HG03060 (cell line): Measurements from ENCODE around the gene NRCAM.
"Not testable (repeated sequence)": the region's sequence is repeated elsewhere in the genome, so short reads cannot be mapped to it uniquely, and the experiment has no call there.

Source experiments
- ATAC-seq: cut with Tn5 transposase; IDR thresholded peaks from one replicate; pipeline ENCODE4 v1.9.1; 2021; ENCODE audit warnings: low read depth, moderate number of reproducible peaks; ENCODE audit not compliant: unreplicated experiment

Gene NRCAM

DNA sequence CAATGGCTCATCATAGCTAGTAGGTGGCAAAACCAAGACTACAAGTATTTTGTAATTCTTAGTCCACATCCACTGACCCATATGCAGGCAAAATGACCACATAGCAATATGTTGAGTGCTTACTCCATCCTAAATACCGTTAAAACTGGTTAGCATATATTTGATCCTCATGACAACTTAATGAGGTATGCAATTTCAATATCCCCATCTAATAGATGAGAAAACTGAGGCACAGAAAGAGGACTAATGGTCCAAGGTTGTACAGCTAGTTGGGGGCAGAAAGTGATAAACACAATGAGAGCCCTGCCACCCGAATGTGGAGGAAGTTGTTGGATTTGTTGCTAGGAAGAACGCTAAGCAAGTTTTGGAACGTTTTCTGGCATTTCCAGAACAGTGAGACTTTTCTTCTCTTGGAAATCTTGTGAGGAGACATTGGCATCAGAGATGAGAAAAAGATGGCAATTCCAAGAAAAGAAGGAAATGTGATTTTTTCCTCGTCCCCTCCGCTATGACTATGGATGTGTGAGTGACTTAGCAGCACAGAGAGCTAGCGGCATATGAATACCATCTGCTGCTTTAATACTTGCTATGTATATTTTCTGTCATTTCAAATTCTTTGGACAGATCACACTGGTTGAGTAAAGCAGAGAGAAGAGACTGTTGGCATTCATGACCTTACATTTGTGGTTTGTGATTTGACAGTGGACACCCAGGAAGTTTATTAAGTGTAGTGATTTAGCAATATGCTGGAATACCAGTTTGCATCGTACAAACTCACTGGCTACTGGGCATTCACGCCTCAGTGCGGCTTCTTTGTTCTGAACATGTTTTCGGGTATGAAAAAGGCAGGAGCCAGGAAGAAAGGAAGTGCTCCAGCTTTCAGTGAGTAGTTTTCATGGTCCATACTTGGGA, 51.5 kb downstream of the NRCAM start:
- no peak for ATAC-seq

DNA sequence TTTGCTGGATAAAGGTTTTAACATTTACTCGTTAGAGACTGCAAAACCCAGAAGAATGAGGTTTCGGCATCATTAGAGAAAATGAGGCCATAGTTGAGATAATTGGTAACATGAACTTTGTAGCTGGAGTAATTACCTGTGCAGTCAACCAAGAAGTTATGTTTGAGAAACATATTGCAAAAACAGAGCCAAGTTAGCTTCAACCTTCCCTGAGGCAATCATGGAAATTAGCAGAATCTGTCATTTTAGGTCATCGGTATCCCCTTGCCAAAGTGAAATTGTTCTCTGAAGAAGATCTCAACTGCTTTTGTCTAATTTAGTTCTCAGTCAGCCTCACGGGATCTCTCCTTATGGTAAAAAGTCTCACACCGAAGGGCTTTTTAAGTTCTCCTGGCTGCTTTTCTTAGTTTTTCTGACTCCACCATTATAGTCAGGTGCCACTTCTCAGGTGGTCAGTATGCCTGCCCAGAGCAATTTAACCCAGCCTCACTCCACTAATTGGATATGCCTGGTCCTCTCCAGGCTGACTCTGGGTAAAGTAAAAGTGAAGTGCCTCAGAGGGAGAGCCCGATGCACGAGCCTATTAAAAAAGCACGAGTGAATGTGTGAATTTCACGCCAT, 52.5 kb downstream of the NRCAM start:
- no peak for ATAC-seq

DNA sequence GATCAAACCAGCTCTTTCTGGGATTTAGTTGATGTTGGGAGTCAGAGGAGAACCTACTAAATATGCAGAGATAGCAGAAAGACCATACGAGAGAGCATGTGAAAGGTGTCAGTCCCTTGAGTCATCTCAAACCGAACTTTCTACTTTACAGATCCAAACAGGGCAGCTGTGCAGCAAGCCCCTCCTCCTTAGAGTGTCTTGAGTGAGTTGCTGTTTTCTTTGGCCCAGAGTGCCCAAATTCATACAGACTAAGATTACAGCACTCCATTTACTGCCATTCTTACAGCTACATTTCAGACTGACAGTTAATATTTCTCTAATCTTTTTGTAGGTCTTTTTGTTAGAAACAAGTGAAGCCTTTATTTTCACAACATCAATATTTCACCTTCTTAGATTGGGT, 53.4 kb downstream of the NRCAM start:
- ATAC-seq = no peak

DNA sequence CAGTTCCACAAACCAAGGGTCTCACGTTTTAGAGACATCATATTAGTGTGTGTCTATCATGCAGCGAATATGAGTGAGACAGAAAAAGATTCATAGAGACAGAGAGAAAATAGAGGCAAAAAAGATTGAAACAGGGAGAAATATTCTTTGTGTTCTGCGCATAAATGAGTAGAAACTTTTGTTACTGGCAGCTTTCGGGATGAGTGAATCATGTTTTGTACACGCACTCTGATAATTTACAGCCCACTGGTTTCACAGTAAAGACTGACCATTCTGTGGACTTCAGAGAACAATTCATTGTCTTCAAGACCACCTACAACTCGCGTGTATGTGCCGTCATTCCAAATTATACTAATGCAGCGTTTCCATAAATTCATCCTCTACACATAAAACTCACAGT, 60.2 kb downstream of the NRCAM start:
- no peak for ATAC-seq

DNA sequence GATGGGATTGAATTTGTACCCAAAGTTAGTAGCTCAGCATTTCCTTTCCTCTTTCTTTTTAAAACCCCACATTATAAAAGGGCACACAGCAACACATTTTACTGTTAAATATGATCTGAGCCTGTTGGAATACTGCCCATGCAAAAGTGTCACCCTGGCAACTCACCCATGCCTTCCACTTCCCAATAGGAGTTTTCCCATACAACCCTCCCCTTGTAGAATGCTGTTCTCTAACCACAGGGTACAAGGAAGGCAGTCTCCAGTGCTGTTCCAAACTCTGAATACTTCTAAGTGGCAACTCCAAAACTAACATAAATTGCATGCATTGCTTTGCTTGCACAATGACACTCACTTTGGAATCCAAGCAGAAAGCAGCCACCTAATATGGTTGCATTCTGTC, 60.8 kb downstream of the NRCAM start:
- no peak for ATAC-seq

DNA sequence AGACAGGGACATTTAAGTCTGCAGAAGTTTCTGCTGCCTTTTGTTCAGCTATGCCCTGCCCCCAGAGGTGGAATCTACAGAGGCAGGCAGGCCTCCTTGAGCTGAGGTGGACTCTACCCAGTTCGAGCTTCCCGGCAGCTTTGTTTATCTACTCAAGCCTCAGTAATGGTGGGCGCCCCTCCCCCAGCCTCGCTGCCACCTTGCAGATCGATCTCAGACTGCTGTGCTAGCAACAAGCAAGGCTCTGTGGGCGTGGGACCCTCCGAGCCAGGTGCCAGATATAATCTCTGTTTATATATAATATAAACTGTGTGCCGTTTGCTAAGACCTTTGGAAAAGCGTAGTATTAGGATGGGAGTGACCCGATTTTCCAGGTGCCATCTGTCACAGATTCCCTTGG, 63.1 kb downstream of the NRCAM start:
- not testable (repeated sequence) for ATAC-seq

DNA sequence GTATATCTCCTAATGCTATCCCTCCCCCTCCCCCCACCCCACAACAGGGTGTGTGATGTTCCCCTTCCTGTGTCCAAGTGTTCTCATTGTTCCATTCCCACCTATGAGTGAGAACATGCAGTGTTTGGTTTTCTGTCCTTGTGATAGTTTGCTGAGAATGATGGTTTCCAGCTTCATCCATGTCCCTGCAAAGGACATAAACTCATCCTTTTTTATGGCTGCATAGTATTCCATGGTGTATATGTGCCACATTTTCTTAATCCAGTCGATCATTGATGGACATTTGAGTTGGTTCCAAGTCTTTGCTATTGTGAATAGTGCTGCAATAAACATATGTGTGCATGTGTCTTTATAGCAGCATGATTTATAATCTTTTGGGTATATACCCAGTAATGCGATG, 68.5 kb downstream of the NRCAM start:
- not testable (repeated sequence) for ATAC-seq

DNA sequence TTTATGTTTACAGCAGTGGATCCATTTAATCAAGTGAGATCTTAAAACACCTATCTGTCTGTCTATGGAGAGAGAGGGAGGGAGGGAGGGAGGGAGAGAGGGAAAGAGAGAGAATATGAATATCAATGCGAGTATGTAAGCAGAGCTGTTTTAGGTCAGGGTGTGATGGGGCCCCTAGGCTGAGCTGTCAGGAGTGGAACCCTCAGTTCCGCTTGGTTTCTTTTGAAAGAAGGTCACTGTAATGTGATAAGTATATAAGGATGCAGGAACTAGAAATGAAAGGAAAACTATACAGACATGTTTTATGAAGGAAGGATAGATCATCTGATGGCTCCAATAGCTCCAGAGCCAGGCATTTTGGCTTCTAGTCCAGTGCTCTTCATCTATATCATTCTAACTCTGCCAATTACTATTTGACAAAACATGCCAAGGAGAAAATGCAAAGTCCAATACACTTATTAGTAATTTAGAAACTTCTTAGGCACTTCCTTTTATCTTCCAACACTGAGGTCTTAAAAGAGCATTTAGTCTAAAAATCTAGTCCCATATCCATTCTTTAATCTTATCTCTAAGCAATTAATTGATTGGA, 70.3 kb downstream of the NRCAM start:
- no peak for ATAC-seq

DNA sequence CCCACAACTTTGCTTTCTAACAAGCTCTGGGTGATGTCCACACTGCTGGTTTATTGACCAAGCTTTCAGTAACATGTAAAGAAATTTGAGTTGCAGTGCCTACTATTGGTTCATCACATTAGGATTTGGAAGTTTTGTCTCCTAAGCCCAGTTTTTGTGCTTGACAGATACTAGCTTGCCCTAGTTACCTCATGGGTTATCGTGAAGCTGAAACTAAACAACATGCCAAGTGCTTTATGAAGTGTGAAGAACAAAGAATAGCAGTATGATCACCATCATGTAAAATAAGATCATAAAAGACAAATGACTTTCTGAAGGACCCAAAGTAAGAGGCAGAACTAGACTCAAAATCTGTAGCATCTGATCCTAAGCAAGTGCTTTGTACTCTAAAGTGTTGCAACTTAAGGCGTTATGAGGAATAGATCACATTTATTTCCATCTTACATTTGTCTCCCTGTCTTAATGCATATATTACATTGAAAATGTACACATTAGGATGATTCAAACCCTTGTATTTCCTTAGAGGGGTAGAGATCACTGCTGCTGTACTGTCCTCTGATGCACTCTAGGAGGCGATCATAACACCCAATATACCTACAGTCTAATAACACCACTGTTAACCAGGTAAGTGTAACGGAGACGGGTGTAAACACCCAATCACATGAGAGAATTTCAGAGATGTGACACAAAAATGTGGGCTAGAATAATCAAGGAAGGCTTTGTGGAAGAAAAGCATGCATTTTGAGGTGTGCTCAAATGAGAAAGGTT, 71.3 kb downstream of the NRCAM start:
- ATAC-seq = peak; percentile 83

DNA sequence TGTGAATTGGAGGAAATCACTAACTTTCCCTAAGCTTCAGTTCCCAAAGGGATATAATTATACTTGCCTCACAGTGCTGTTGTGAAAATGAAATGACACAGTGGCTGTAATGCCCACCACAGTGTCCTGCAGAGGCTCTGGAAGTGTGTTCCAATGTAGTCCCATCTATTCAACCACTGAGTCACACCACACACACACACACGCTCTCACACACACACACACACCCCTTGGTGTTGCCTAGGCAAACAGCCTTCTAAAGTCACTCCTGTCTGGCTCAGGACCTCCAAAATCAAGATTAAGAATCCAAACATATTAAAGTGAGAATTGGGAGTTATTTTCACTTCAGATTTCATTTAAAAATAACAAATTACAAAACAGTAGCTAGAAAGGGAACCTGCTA, 73.3 kb downstream of the NRCAM start:
- no peak for ATAC-seq

DNA sequence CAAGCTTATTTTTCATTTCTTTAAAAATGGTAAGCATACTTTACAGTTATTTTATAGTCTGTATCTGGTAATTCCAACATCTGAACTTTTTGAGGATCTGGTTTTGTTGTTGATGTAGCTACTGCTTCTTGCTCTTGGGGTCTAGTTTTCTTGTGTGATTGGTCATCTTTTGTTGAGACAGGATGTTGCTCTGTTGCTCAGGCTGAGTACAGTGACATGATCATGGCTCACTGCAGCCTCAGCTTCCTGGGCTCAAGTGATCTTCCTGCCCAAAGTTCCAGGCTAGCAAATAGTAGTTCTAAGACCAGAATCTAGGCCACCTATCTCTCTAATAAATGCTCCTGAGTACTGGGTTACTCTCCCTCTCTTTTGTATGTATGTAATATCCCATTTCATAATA, 75.7 kb downstream of the NRCAM start:
- no peak for ATAC-seq

DNA sequence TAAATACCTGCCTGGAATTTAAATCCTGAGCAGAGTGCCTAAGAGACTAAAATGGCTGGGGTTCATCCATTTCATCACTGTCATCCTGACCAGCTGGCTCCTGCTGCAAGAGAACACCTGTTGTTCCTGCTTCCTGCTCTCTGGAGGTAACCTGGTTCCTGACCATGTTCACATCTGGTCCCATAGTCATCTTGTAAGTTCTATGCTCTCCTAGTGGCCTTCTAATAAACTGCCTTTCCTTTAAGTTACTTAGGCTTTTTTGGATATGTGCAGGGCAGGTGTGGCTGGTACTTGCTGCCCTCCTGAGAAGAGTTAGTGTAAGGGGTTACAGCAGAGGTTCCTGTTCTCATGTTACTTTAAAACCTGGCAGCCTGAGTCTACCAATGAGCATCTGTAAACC, 80.0 kb downstream of the NRCAM start:
- ATAC-seq = no peak

DNA sequence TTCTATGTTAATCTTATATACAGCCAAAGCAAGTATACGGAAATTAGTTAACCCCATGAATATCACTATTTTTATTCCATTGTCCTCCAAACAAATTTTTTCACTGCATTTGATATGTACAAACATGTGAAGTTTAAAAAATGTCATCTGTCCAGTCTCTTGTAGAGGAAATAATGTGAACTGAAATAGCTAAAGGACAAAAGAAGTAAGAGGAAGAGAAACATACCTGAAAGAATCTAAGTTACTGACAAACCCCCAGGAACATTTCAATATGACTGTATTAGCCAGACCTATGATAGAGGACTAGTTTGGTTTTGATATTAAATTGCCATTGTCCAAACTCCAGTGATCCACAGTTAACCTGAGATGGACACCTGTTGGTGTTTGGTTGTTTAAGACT, 80.6 kb downstream of the NRCAM start:
- ATAC-seq = no peak

DNA sequence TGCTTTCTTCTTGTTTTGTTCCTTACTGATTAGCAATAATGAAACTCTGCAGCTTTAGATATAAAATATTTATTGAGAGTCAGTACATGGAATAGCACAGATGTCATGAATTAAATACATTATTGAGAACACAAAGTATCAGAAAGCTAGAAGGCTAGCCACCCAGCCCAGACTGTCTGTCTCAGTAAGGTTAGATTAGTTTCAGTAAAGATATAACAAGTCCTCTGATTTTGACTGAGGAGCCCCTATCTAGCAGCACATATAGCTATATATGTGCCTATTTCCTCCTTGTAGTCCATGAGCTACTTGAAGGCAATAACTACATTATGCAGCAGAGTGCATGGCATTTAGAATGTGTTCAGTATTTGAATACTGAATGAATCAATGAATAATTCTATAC, 81.3 kb downstream of the NRCAM start:
- ATAC-seq = no peak

DNA sequence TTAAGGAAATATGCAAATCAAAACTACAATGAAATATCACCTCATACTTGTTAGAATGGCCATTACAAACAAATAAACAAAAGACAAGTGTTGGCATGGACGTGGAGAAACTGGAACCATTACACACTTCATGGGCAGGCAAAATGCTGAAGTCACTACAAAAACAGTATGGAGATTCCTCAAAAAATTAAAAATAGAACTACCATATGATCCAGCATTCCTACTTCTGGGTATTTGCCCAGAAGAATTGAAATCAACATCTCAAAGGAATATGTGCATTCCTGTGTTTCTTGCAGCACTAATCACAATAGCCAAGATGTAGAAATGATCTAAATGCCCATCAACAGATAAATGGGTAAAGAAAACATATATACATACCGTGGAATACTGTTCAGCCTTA, 83.6 kb downstream of the NRCAM start:
- no peak for ATAC-seq

DNA sequence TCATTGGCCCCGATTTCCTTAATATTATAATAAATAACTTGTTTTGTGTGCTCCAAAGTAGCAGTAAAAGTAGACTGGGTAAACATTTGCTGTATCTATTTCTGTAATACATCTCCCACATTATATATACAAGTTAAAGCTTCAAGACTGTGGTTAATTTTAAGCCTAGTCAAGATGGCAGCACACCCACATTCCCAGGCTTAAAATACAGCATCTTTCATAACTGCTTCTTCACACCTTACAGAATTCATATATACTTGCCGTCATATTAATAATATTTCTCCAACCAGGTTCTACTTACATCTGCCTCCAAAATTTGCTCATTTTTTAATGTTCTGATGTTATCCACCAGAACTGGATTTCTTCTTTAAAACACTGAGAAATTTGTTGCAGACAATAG, 85.6 kb downstream of the NRCAM start:
- ATAC-seq = no peak

DNA sequence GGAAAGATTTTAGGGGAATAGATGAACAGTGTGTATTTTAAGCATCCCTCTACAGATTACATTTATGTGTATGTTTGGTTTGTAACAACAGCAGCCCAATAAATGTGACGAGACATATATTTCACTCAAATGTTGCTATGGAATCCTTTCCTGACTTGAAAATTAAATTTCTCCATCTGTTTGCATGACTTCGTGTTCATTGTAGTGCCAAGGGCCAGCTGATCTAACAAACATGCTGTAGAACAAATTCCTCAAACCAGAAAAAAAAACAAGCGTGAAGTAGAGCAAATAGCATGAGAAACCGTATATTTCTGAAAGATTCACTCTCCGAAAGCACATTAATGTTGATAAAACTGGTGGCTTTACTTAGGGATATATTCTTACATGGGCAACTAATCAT, 87.8 kb downstream of the NRCAM start:
- no peak for ATAC-seq

DNA sequence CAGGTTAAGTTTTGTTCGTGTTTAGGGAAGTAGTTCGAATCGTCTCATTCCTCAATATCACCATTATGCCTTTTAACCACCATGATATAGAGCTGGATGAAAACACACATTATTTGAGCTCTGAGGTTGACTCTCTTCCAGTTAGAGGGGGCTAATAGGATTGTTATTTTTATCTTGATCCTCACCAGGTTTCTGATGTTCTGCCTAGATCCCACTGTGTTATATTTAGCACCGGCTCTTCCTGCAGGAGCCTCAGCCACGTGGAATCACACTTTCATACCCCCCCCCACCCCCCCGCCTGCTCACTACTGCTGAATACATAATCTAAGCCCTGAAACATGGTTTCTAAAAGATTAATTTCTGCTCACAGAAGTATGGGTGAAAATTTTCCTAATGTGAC, 88.3 kb downstream of the NRCAM start:
- no peak for ATAC-seq

DNA sequence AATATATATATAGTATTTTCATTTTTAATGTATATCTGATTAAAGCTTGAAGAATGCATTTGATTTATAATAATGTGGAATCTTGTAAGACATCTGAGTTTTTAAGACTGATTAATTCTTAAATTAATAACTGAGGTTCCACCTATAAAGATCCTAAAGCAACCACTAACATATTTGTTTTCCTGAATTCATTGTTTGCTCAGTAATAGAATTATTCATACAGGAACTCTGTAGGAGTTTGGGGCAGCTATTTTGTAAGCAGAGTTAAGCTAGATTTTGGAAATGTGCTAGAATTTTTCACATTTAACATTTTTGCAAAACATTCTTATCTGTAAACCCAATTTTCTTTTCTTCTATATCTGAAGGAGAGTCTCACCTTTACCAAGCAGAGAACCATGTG, 88.9 kb downstream of the NRCAM start:
- ATAC-seq = no peak

DNA sequence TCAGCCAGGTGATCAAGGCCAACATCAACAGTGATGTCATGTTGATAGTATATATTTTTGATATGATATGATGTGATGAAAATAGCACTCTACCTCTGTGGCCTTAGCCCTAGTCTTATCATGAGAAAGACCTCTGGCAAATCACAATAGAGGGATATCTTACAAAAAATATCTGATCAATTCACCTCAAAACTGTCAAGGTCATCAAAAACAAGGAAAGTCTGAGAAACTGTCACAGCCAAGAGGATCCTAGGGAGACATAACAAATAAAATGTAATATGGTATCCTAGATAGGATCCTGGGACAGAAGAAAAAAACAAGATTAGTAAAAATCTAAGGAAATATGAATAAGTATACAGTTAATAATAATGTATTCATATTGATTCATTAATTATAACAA, 92.6 kb downstream of the NRCAM start:
- ATAC-seq = no peak
